ENCODE measurements around the gene ATP2B2. TPM values are rescaled to one million over a fixed set of nuclear protein-coding genes. Genes with fewer than 3 reads are reported as not detected.

The ATP2B2 gene
- total and polyA plus RNA-seq, 10 of the 15 experiments (the other 5 are each of a cell fraction or from before 2014, with no cell fraction given): 0.04 TPM; not detected in 9

DNA sequence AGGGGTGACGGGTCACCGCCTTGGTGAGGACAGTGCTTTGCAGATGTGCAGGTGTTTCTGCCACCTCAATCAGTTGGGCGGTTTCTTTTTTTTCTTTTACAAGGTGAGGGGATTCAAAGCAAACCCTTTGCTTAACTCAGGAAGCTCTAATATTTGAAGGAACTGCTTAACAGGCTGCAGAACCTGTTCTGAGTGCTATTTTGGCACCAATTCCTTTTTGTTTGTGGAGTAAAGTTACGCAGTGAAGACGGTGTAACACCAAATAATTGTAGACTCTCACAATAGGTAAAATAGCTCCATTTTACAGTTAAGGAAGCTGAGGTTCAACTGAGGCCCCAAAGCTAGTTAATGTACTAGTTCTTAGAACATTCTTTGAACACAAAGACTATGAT lies 219.3 kb downstream of the ATP2B2 start:
- no peaks in the 10 kb centered on the region for H3K9me3 ChIP-seq (replicated peaks; ENCODE audit: control insufficient read depth, insufficient read depth, low read length)
- H2AFZ ChIP-seq (ENCODE audit: control insufficient read depth, low read depth, low read length): no peak overlapping the region
- ChIA-PET POLR2A (interaction anchor here (0.7 kb wide), 1 partner anchor 33 kb away, joined by 4 read pairs; no protein-coding TSS in a partner anchor), RAD21 (ENCODE audit: unreplicated experiment) (no interaction called here), CTCF (interaction anchor here (0.8 kb wide), 1 partner anchor 351 kb away, joined by 4 read pairs; no protein-coding TSS in a partner anchor), SMC1A (ENCODE audit: uncharacterized antibody, unreplicated experiment) (interaction anchor here (1.6 kb wide), 1 partner anchor 12 kb away, joined by 4 read pairs; no protein-coding TSS in a partner anchor)
- H3K9ac ChIP-seq (ENCODE audit: control insufficient read depth, insufficient read depth, low read length): no peak overlapping the region
- peaks cover 7% of the 10 kb centered on the region; the same call in 1 of the 2 replicates for H3K4me1 ChIP-seq (ENCODE audit: control insufficient read depth, insufficient read depth, low read length)
- intact Hi-C loops (cut with micrococcal nuclease; ENCODE audit: unreplicated experiment) (no loop called here), in situ Hi-C loops (cut with MboI) (no loop called here)
- H3K27ac ChIP-seq (ENCODE audit: control insufficient read depth, insufficient read depth): no peak overlapping the region
- WGBS (ENCODE audit: insufficient coverage, insufficient replicate concordance, low lambda C conversion rate, missing lambda C conversion rate): 87% methylated on average over 5 of the region's 5 CpGs
- no peak for FAIRE-seq
- H3K4me3 ChIP-seq: no peak overlapping the region
- no peaks in the 10 kb centered on the region for H3K79me2 ChIP-seq (ENCODE audit: control insufficient read depth, insufficient read depth, low read length)
- ATAC-seq: no peak
- H3K27me3 ChIP-seq (replicated peaks in 1 of 2; ENCODE audit: control insufficient read depth in 2 of 2, insufficient read depth in 2 of 2, low read length in 1 of 2): no peaks in the 10 kb centered on the region
- no peak overlapping the region for H3K4me2 ChIP-seq (ENCODE audit: control insufficient read depth, insufficient read depth)
- TF ChIP-seq, protein P1, sequence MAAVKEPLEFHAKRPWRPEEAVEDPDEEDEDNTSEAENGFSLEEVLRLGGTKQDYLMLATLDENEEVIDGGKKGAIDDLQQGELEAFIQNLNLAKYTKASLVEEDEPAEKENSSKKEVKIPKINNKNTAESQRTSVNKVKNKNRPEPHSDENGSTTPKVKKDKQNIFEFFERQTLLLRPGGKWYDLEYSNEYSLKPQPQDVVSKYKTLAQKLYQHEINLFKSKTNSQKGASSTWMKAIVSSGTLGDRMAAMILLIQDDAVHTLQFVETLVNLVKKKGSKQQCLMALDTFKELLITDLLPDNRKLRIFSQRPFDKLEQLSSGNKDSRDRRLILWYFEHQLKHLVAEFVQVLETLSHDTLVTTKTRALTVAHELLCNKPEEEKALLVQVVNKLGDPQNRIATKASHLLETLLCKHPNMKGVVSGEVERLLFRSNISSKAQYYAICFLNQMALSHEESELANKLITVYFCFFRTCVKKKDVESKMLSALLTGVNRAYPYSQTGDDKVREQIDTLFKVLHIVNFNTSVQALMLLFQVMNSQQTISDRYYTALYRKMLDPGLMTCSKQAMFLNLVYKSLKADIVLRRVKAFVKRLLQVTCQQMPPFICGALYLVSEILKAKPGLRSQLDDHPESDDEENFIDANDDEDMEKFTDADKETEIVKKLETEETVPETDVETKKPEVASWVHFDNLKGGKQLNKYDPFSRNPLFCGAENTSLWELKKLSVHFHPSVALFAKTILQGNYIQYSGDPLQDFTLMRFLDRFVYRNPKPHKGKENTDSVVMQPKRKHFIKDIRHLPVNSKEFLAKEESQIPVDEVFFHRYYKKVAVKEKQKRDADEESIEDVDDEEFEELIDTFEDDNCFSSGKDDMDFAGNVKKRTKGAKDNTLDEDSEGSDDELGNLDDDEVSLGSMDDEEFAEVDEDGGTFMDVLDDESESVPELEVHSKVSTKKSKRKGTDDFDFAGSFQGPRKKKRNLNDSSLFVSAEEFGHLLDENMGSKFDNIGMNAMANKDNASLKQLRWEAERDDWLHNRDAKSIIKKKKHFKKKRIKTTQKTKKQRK (IDR thresholded peaks at IDR 0.05; ENCODE audit: low read depth, low read length): no peak
- no peak for TF ChIP-seq HCFC1 (IDR thresholded peaks at IDR 0.05; ENCODE audit: low read length)
- TF ChIP-seq CBX3 (IDR thresholded peaks at IDR 0.05; ENCODE audit: borderline replicate concordance, low read depth): no peak
- TF ChIP-seq MEF2B (IDR thresholded peaks at IDR 0.05; ENCODE audit: partially characterized antibody, poor library complexity, severe bottlenecking): no peak
- TF ChIP-seq ZNF274 (IDR thresholded peaks at IDR 0.05; ENCODE audit: insufficient read depth, insufficient read length): no peak
- TF ChIP-seq SIN3A (IDR thresholded peaks at IDR 0.05; ENCODE audit: low read depth, low read length): no peak
- no peak for TF ChIP-seq ATF2 (IDR thresholded peaks at IDR 0.05; ENCODE audit: low read length)
- no TSS peak for BruUV-seq (replicated peaks)
- no peaks in the 10 kb centered on the region; the same call in 1 of the 2 replicates for H4K20me1 ChIP-seq (ENCODE audit: control insufficient read depth, insufficient read depth)
- no peak for DNase-seq (ENCODE audit: low read depth, low spot score)
- peaks cover 8 to 14% of the 10 kb centered on the region in 2 experiments for H3K36me3 ChIP-seq (ENCODE audit: control insufficient read depth in 2 of 2, insufficient read depth in 2 of 2, low read length in 1 of 2)
